RWPE2 (cell line): Measurements from ENCODE around the gene LSM8.

Experiments
- ATAC-seq: fragments of 200-7000 bp; cut with Tn5 transposase; 3 replicates; pipeline ENCODE4 v1.9.1; 2021; ENCODE audit warnings: low read depth
- DNase-seq: peaks from one replicate; pipeline ENCODE4 v3.0.0-alpha.2; 2020; ENCODE audit warnings: low spot score
- H3K27ac ChIP-seq: fragments of 450-650 bp; 2 replicates; pipeline ENCODE4 v1.5.1; 2017; ENCODE audit warnings: mild to moderate bottlenecking; ENCODE audit not compliant: poor library complexity, severe bottlenecking
- H3K27me3 ChIP-seq: fragments of 250-450 bp; sonication (Bioruptor Pico); 2 replicates; pipeline ENCODE4 v1.5.1; 2021; ENCODE audit warnings: mild to moderate bottlenecking, moderate library complexity; ENCODE audit not compliant: insufficient read depth, poor library complexity, severe bottlenecking
- H3K36me3 ChIP-seq: fragments of 250-450 bp; sonication (Bioruptor Pico); 2 replicates; pipeline ENCODE4 v1.5.1; 2020; ENCODE audit warnings: low read depth, mild to moderate bottlenecking, moderate library complexity
- H3K4me1 ChIP-seq: fragments of 250-450 bp; sonication (Bioruptor Pico); 2 replicates; pipeline ENCODE4 v1.5.1; 2021; ENCODE audit warnings: mild to moderate bottlenecking, moderate library complexity; ENCODE audit not compliant: insufficient read depth, poor library complexity, severe bottlenecking
- H3K4me3 ChIP-seq: fragments of 250-450 bp; sonication (Bioruptor Pico); 2 replicates; pipeline ENCODE4 v1.5.1; 2021; ENCODE audit warnings: mild to moderate bottlenecking, moderate library complexity; ENCODE audit not compliant: severe bottlenecking
- H3K9me3 ChIP-seq: fragments of 250-450 bp; sonication (Bioruptor Pico); 2 replicates; pipeline ENCODE4 v1.5.1; 2021; ENCODE audit warnings: mild to moderate bottlenecking, moderate library complexity; ENCODE audit not compliant: severe bottlenecking
- TF ChIP-seq, protein P1 (sequence below): fragments of 450-650 bp; IDR thresholded peaks from one replicate; pipeline ENCODE4 v1.5.1; 2017; ENCODE audit warnings: mild to moderate bottlenecking, moderate library complexity; ENCODE audit not compliant: poor library complexity, severe bottlenecking

The LSM8 gene

DNA sequence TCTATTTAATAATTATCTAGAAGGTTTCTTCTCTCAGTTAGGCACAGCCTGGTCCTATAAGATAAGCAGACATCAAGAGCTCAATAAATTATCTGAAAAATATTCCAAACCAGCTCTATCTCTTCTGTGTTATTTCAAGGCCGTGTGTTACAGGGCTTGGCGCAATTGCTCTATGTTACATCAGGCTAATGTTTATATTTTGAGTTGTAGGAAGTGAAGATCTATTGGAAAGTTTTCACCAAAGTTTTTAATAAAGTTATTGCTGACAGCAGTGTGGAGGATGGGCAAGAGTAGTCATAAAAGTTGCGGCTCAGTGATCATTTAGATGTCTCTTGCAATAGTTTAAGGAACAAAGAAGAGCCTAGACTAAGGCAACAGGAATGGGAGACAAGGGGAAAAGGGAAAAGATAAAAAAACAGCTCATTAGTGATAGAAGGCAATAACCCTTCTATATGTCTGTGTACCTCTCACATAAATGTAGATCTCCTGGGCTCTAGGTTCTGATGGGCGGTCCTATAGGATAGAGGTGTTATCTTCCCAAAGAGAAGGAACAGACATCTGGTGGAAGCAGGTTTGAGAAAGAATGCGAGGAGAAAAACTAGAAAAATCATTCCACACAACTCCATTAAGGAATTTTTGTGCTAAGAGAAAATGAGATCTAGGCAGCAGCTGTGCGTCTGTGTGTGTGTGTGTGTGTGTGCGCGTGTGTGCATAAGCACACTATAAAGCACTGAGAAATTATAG lies 34.6 kb downstream of the LSM8 start:
- no peak for ATAC-seq
- Histone ChIP-seq H3K27ac (no peak overlapping the region), H3K9me3 (no peaks in the 10 kb centered on the region), H3K4me3 (no peak overlapping the region), H3K36me3 (no peaks in the 10 kb centered on the region), H3K27me3 (no peaks in the 10 kb centered on the region), H3K4me1 (no peaks in the 10 kb centered on the region)
- TF ChIP-seq, protein P1, sequence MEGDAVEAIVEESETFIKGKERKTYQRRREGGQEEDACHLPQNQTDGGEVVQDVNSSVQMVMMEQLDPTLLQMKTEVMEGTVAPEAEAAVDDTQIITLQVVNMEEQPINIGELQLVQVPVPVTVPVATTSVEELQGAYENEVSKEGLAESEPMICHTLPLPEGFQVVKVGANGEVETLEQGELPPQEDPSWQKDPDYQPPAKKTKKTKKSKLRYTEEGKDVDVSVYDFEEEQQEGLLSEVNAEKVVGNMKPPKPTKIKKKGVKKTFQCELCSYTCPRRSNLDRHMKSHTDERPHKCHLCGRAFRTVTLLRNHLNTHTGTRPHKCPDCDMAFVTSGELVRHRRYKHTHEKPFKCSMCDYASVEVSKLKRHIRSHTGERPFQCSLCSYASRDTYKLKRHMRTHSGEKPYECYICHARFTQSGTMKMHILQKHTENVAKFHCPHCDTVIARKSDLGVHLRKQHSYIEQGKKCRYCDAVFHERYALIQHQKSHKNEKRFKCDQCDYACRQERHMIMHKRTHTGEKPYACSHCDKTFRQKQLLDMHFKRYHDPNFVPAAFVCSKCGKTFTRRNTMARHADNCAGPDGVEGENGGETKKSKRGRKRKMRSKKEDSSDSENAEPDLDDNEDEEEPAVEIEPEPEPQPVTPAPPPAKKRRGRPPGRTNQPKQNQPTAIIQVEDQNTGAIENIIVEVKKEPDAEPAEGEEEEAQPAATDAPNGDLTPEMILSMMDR = no peak
- DNase-seq = no peak

DNA sequence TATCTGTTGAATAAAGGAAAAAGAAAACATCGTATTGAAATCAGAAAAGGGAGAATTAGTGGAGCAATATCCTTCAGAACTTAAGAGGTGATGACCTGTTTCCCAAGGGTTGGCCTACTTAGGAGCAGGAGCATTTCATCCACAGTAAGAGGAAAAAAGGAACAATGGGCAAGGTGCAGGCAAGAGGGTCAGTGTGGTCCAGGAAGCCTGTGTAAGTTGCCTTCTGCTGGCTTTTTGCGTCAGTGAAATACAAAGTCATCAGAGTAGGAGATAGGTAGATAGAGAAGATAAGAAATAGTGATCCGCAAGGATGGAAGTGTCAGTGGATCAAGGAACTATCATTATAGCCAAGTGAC lies 35.2 kb downstream of the LSM8 start:
- TF ChIP-seq, protein P1 = no peak
- Histone ChIP-seq H3K9me3 (no peaks in the 10 kb centered on the region), H3K27ac (no peak overlapping the region), H3K27me3 (no peaks in the 10 kb centered on the region), H3K4me1 (no peaks in the 10 kb centered on the region), H3K4me3 (no peak overlapping the region), H3K36me3 (no peaks in the 10 kb centered on the region)
- DNase-seq (no peak), ATAC-seq (no peak)

DNA sequence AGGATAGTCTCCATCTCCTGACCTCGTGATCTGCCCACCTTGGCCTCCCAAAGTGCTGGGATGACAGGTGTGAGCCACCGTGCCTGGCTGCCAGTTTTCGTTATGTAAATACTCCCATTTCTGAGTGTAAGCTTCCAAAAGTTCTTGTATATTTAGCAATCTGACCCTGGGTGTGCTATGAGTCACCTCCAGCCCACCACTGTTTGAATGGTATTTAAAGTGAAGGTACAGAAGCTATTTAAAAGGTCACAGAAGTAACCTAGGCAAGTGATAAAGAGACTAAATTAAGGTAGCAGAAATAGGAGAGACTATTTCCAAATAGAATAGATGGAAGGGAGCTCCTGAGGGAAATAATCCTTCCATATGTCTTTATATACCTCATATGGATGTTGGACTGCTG lies 36.6 kb downstream of the LSM8 start:
- TF ChIP-seq, protein P1 = no peak
- Histone ChIP-seq H3K9me3 (no peaks in the 10 kb centered on the region), H3K4me3 (no peak overlapping the region), H3K4me1 (no peaks in the 10 kb centered on the region), H3K36me3 (no peaks in the 10 kb centered on the region), H3K27me3 (no peaks in the 10 kb centered on the region), H3K27ac (no peak overlapping the region)
- DNase-seq (no peak), ATAC-seq (no peak)

DNA sequence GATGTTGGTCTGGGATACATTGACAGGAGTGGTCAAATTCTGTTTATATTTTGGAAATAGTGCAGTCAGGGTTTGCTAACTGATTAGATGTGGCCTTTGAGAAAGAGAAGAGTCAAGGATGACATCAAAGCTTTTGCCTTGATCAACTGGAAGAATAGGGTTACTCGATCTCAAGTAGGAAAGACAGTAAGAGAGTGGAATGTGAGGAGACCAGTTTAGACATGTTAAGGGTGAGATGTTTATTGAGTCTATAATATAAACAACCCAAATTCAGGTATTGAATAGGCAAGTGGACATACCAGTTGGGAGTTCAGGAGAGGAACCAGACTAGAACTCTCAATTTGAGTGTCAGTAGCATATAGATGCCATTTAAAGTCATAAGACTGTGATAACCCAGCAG lies 38.6 kb downstream of the LSM8 start:
- TF ChIP-seq, protein P1 = no peak
- Histone ChIP-seq H3K4me1 (no peaks in the 10 kb centered on the region), H3K27me3 (no peaks in the 10 kb centered on the region), H3K27ac (no peak overlapping the region), H3K36me3 (no peaks in the 10 kb centered on the region), H3K9me3 (no peaks in the 10 kb centered on the region), H3K4me3 (no peak overlapping the region)
- ATAC-seq (no peak), DNase-seq (no peak)

DNA sequence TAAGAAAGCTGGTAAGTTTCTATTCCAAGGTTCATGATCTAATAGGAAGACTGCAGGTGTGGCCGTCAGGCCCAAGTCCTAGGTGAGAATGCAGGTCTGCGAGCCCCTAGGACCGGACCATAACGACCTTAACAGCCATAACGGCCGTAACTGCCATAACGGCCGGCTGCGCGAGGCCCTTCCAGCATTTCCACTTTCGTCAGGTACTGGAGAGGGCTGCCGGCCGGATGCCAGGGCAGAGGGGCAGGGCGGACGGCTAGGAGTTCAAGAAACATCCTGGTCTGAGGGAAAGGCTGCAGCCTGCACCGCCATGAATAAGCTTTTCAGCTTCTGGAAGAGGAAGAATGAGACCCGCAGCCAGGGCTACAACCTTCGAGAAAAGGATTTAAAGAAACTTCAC lies 40.6 kb downstream of the LSM8 start, which contains the start of gene ANKRD7:
ANKRD7 (plus strand) TSS at position 184 of the 400 bp plus-strand sequence; CDS start at position 311, 127 bp downstream.
- no peak for DNase-seq
- Histone ChIP-seq H3K27me3 (no peaks in the 10 kb centered on the region), H3K9me3 (no peaks in the 10 kb centered on the region), H3K4me1 (no peaks in the 10 kb centered on the region), H3K4me3 (no peak within 1 kb of the TSS), H3K27ac (no peak within 1 kb of the TSS), H3K36me3 (no peaks in the 10 kb centered on the region)
- ATAC-seq = no peak
- TF ChIP-seq, protein P1 = no peak
